Measurements from ENCODE around the gene PCDHGA11.
"Not testable (repeated sequence)": the region's sequence is repeated elsewhere in the genome, so short reads cannot be mapped to it uniquely, and the experiment has no call there.

The PCDHGA11 gene

GRCh38 chr5:141420855-141421488, at the start of gene PCDHGA11:
Gene PCDHGA11, plus strand, starts transcription at chr5:141421051. Its CDS starts 177 bp downstream, at chr5:141421228.
- peak; percentile 44 for DNase-seq

GRCh38 chr5:141371572-141372475, 49.0 kb upstream of the PCDHGA11 start:
- DNase-seq = no peak

- no peak for DNase-seq
These were observed 47.1 kb upstream of the PCDHGA11 start, which contains the start of gene PCDHGA6 for GRCh38 chr5:141373673-141374317. Gene PCDHGA6, plus strand, starts transcription at chr5:141373891. Its CDS starts 193 bp downstream, at chr5:141374084.

GRCh38 chr5:141374627-141375026, 46.2 kb upstream of the PCDHGA11 start:
- DNase-seq = no peak

GRCh38 chr5:141375444-141376155, 45.3 kb upstream of the PCDHGA11 start:
- not testable (repeated sequence) for DNase-seq

- DNase-seq = no peak
These were observed 38.2 kb upstream of the PCDHGA11 start, which contains the start of gene PCDHGA7 for GRCh38 chr5:141382469-141383294. Gene PCDHGA7, plus strand, starts transcription at chr5:141382742. Its CDS starts 158 bp downstream, at chr5:141382900.

- DNase-seq = no peak
These were observed 37.5 kb upstream of the PCDHGA11 start for GRCh38 chr5:141383345-141383744.

- DNase-seq = no peak
These were observed 36.2 kb upstream of the PCDHGA11 start for GRCh38 chr5:141384471-141385267.

- DNase-seq = peak; percentile 6
These were observed 33.1 kb upstream of the PCDHGA11 start, which contains the start of gene PCDHGB4 for GRCh38 chr5:141387557-141388311. Gene PCDHGB4, plus strand, starts transcription at chr5:141387698. Its CDS starts 187 bp downstream, at chr5:141387885.

- no peak for DNase-seq
These were observed 32.2 kb upstream of the PCDHGA11 start for GRCh38 chr5:141388661-141389060.

GRCh38 chr5:141389153-141390042, 31.5 kb upstream of the PCDHGA11 start:
- no peak for DNase-seq

GRCh38 chr5:141392429-141393198, 28.2 kb upstream of the PCDHGA11 start, which contains the start of gene PCDHGA8:
Gene PCDHGA8, plus strand, starts transcription at chr5:141392633. Its CDS starts 181 bp downstream, at chr5:141392814.
- DNase-seq = no peak

- DNase-seq = no peak
These were observed 27.6 kb upstream of the PCDHGA11 start for GRCh38 chr5:141393267-141393666.

- DNase-seq = not testable (repeated sequence)
These were observed 26.3 kb upstream of the PCDHGA11 start for GRCh38 chr5:141394401-141395187.

- DNase-seq = peak; percentile 24
These were observed 22.9 kb upstream of the PCDHGA11 start, which contains the start of gene PCDHGB5 for GRCh38 chr5:141397756-141398551. Gene PCDHGB5, plus strand, starts transcription at chr5:141397947. Its CDS starts 181 bp downstream, at chr5:141398128.

GRCh38 chr5:141398608-141399007, 22.2 kb upstream of the PCDHGA11 start:
- DNase-seq = no peak
